ENCODE measurements around the gene ADGRV1.
"Not testable (repeated sequence)": the region's sequence is repeated elsewhere in the genome, so short reads cannot be mapped to it uniquely, and the experiment has no call there.

Gene ADGRV1

GRCh38 chr5:90902170-90902569, 343.6 kb downstream of the ADGRV1 start:
- no peak for DNase-seq (ENCODE audit: low spot score)

GRCh38 chr5:90902651-90903386, 344.2 kb downstream of the ADGRV1 start:
- DNase-seq (ENCODE audit: low spot score), result no peak

- no peak for DNase-seq (ENCODE audit: low spot score)
Observed at GRCh38 chr5:90909101-90909503, 350.5 kb downstream of the ADGRV1 start.

- no peak for DNase-seq (ENCODE audit: low spot score)
Observed at GRCh38 chr5:90909940-90910339, 351.3 kb downstream of the ADGRV1 start.

- DNase-seq (ENCODE audit: low spot score), result no peak
Observed at GRCh38 chr5:90911169-90911568, 352.6 kb downstream of the ADGRV1 start.

- no peak for DNase-seq (ENCODE audit: low spot score)
Observed at GRCh38 chr5:90912476-90912875, 353.9 kb downstream of the ADGRV1 start.

- DNase-seq (ENCODE audit: low spot score), result no peak
Observed at GRCh38 chr5:90915393-90915792, 356.8 kb downstream of the ADGRV1 start.

GRCh38 chr5:90916947-90917800, 358.6 kb downstream of the ADGRV1 start:
- DNase-seq (ENCODE audit: low spot score), result no peak

- DNase-seq (ENCODE audit: low spot score), result no peak
Observed at GRCh38 chr5:90917928-90918668, 359.5 kb downstream of the ADGRV1 start.

GRCh38 chr5:90921418-90921973, 362.9 kb downstream of the ADGRV1 start:
- no peak for DNase-seq (ENCODE audit: low spot score)

GRCh38 chr5:90924222-90924621, 365.6 kb downstream of the ADGRV1 start:
- not testable (repeated sequence) for DNase-seq (ENCODE audit: low spot score)

- DNase-seq (ENCODE audit: low spot score), result not testable (repeated sequence)
Observed at GRCh38 chr5:90929013-90929839, 370.6 kb downstream of the ADGRV1 start.

GRCh38 chr5:90930062-90930461, 371.5 kb downstream of the ADGRV1 start:
- no peak for DNase-seq (ENCODE audit: low spot score)

- DNase-seq (ENCODE audit: low spot score), result no peak
Observed at GRCh38 chr5:90930756-90931431, 372.3 kb downstream of the ADGRV1 start.

GRCh38 chr5:90932052-90932699, 373.6 kb downstream of the ADGRV1 start:
- DNase-seq (ENCODE audit: low spot score), result peak; percentile 75

GRCh38 chr5:90933298-90933697, 374.7 kb downstream of the ADGRV1 start:
- DNase-seq (ENCODE audit: low spot score), result no peak

GRCh38 chr5:90934091-90934719, 375.6 kb downstream of the ADGRV1 start:
- no peak for DNase-seq (ENCODE audit: low spot score)

GRCh38 chr5:90934738-90935137, 376.1 kb downstream of the ADGRV1 start:
- DNase-seq (ENCODE audit: low spot score), result no peak

GRCh38 chr5:90939211-90939610, 380.6 kb downstream of the ADGRV1 start:
- DNase-seq (ENCODE audit: low spot score), result no peak
